ENCODE measurements around the gene PTPRU. TPM values are rescaled to one million over a fixed set of nuclear protein-coding genes. Genes with fewer than 3 reads are reported as not detected.

The PTPRU gene
- total RNA-seq, 1 donor from 2014 or later: 32.7 TPM

DNA sequence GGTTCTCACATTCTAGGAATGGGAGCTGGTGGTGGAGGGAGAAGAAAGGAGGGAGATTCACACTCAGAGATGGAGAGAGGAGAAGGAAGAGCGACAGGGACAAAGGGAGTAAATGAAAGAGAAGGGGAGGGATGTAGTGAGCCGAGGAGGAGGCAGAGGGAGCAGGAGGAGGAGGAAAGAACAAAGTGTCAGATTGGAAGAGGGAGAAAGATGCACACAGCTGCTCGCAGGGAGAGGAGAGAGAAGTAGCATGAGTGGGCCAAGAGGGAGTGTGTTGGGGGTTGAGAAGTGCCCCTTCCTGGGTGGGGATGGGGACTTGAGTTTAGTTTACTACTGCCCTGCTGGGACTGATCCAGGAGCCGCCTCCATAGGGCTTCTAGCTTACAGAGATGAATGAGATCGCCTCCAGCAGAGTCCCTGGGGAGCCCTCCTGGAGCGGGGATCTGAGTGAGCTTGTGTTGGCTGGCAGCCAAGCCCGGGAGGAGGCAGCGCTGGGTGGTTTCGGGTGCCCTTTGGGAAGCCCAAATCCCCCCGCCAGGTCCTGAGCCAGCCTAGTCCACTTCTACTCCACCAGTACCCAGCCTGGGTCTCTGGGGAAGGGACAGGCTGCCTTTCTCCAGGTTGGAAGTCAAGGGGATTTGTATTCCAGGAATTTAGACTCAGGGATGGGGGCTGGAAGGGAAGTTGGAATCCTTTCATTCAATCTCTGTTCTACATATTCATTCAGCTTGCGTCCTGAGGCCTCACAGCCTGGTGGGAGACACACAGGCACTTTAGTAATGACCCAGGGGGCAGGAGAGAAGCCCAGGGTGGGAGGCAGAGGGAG lies 20.9 kb downstream of the PTPRU start:
- no peak overlapping the region for H3K27ac ChIP-seq

DNA sequence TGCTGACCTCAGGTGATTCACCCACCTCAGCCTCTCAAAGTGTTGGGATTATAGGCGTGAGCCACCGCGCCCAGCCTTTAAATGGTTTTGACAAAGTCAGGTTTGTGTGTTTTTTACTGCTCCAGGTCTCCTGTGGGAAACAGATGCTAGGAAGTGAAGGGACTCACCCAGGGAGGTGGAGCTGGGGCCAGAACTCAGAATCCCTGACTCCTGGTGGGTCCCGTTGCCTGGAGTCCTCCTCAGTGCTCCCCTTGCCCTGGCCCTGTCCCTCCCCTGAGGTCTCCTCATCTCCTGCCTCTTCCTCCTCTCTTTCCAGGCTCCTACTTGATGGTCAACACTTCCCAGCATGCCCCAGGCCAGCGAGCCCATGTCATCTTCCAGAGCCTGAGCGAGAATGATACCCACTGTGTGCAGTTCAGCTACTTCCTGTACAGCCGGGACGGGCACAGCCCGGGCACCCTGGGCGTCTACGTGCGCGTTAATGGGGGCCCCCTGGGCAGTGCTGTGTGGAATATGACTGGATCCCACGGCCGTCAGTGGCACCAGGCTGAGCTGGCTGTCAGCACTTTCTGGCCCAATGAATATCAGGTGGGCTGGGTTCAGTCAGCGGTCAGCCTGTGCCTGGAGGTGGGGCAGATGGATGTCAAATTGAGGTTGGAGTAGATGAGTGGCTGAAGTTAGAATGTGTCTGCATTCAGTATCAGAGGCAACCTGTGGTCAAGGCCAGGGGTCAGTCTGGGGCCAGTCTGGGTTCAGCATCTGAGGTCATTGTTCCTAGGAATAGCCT lies 22.1 kb downstream of the PTPRU start:
- no peak overlapping the region for H3K4me3 ChIP-seq
- DNase-seq (ENCODE audit: low spot score in 2 of 2): no peak

More for the DNA sequence above, 20.9 kb downstream of the PTPRU start:
- Histone ChIP-seq H3K9me3 (no peaks in the 10 kb centered on the region), H3K4me3 (no peak overlapping the region), H3K36me3 (no peaks in the 10 kb centered on the region), H3K27me3 (no peaks in the 10 kb centered on the region), H3K4me1 (peaks cover 0 to 11% of the 10 kb centered on the region in 2 donors)
- no peak for TF ChIP-seq CTCF (IDR thresholded peaks at IDR 0.05)
- DNase-seq (ENCODE audit: low spot score in 2 of 2): no peak
- intact Hi-C loops (cut with DNase I): no loop called here

GRCh38 chr1:29258976-29259801 lies 22.9 kb downstream of the PTPRU start:
- intact Hi-C loops (cut with DNase I): no loop called here
- Histone ChIP-seq H3K27ac (no peak overlapping the region), H3K36me3 (peaks cover 0 to 10% of the 10 kb centered on the region in 2 donors), H3K4me3 (peak overlapping the region; percentile 53 to 64), H3K4me1 (peaks cover 0 to 11% of the 10 kb centered on the region in 2 donors), H3K27me3 (no peaks in the 10 kb centered on the region), H3K9me3 (no peaks in the 10 kb centered on the region)
- TF ChIP-seq CTCF (IDR thresholded peaks at IDR 0.05): no peak
- no peak for DNase-seq (ENCODE audit: low spot score in 2 of 2)

More for the DNA sequence above, 22.1 kb downstream of the PTPRU start:
- Histone ChIP-seq H3K4me1 (peaks cover 0 to 11% of the 10 kb centered on the region in 2 donors), H3K27me3 (no peaks in the 10 kb centered on the region), H3K27ac (no peak overlapping the region), H3K36me3 (peaks cover 0 to 6% of the 10 kb centered on the region in 2 donors), H3K9me3 (no peaks in the 10 kb centered on the region)
- intact Hi-C loops (cut with DNase I): no loop called here
- no peak for TF ChIP-seq CTCF (IDR thresholded peaks at IDR 0.05)

- intact Hi-C loops (cut with DNase I): no loop called here
Observed at GRCh38 chr1:29259802-29260441, 23.6 kb downstream of the PTPRU start.

More at GRCh38 chr1:29259802-29260441, 23.6 kb downstream of the PTPRU start:
- peaks cover 0 to 12% of the 10 kb centered on the region in 2 donors for H3K36me3 ChIP-seq
- no peak for TF ChIP-seq CTCF (IDR thresholded peaks at IDR 0.05)
- peaks cover 0 to 11% of the 10 kb centered on the region in 2 donors for H3K4me1 ChIP-seq
- H3K27me3 ChIP-seq: no peaks in the 10 kb centered on the region
- no peaks in the 10 kb centered on the region for H3K9me3 ChIP-seq
- peak overlapping the region; percentile 53 to 64 for H3K4me3 ChIP-seq
- H3K27ac ChIP-seq: no peak overlapping the region
- no peak for DNase-seq (ENCODE audit: low spot score in 2 of 2)
